Gastrocnemius medialis (tissue), 4 donors: ENCODE results near the gene CST7. TPM values are rescaled to one million over a fixed set of nuclear protein-coding genes. Genes with fewer than 3 reads are reported as not detected.

Source experiments
- ATAC-seq, 2 donors: fragments of 150-250 bp; one replicate each; pipeline ENCODE4 v1.9.1; 2016
- DNase-seq, 2 donors: peaks; one replicate each; pipeline ENCODE4 v3.0.0-alpha.2; 2019
- H3K27ac ChIP-seq, 4 donors: fragments of 200-600 bp; sonication (generic); 1 replicate in 1 of 4; 2 replicates in 3 of 4; pipeline ENCODE4 v1.5.1; 2016 to 2018; ENCODE audit warnings: mild to moderate bottlenecking in 2 of 4, moderate library complexity in 1 of 4
- H3K27me3 ChIP-seq, 3 donors: fragments of 200-600 bp; sonication (generic) in 2 of 3; 1 replicate in 1 of 3; 2 replicates in 2 of 3; pipeline versions ENCODE4 v1.5.1 to v1.6.0; 2016 to 2019; ENCODE audit warnings: mild to moderate bottlenecking in 1 of 3, moderate library complexity in 1 of 3
- H3K36me3 ChIP-seq, 2 donors: fragments of 200-600 bp; sonication (generic) in 1 of 2; one replicate each; pipeline ENCODE4 v1.5.1; 2017 to 2018
- H3K4me1 ChIP-seq, 2 donors: fragments of 200-600 bp; sonication (generic) in 1 of 2; one replicate each; pipeline ENCODE4 v1.5.1; 2016 to 2017; ENCODE audit warnings: mild to moderate bottlenecking in 2 of 2
- H3K4me3 ChIP-seq, 4 donors: fragments of 200-600 bp; sonication (generic) in 3 of 4; 1 replicate in 1 of 4; 2 replicates in 3 of 4; pipeline ENCODE4 v1.5.1; 2016 to 2019; ENCODE audit warnings: mild to moderate bottlenecking in 2 of 4
- H3K9me3 ChIP-seq, 3 donors: fragments of 200-600 bp; sonication (generic) in 2 of 3; 1 replicate in 1 of 3; 2 replicates in 2 of 3; pipeline ENCODE4 v1.5.1; 2016 to 2019
- CTCF ChIP-seq, 5 experiments: fragments of 450-650 bp in 3 of 5; fragments of 200-600 bp in 2 of 5; sonication (generic) in 2 of 5; IDR thresholded peaks in 4 of 5; conservative IDR thresholded peaks in 1 of 5; 1 replicate in 4 of 5; 2 replicates in 1 of 5; pipeline ENCODE4 v1.5.1; 2016 to 2019; ENCODE audit warnings: antibody characterized with exemption in 5 of 5, mild to moderate bottlenecking in 3 of 5, moderate library complexity in 3 of 5
- POLR2A ChIP-seq, 2 donors: fragments of 450-650 bp; IDR thresholded peaks; one replicate each; pipeline ENCODE4 v1.6.1; 2017; ENCODE audit warnings: antibody characterized with exemption in 2 of 2, mild to moderate bottlenecking in 2 of 2, moderate library complexity in 2 of 2
- in situ Hi-C, 4 donors: fragments of 200-750 bp; cut with MboI; loops; one replicate each; pipeline versions ENCODE4 v1.15.0 to v1.8.0; 2017; ENCODE audit warnings: low sequenced_read_pairs in 4 of 4
- intact Hi-C: fragments of 100-400 bp; cut with DNase I; formaldehyde crosslinking; loops from one replicate; pipeline ENCODE4 v1.15.1; 2023; ENCODE audit warnings: low total_unique reads
- total RNA-seq, 4 donors: library from RNA; depleted of rRNA; stranded (reverse); fragments of >200 nt; gene quantifications; one replicate each; pipeline versions ENCODE4 v1.1.0 to v1.2.3, GENCODE V29; 2016

Gene CST7
- total RNA-seq, 4 donors from 2014 or later: 0.91 to 1.9 (median 1.0) TPM; not detected in 1

- Histone ChIP-seq H3K4me3 (no peak overlapping the region), H3K4me1 (no peaks in the 10 kb centered on the region), H3K27me3 (no peaks in the 10 kb centered on the region), H3K27ac (no peak overlapping the region), H3K9me3 (no peaks in the 10 kb centered on the region), H3K36me3 (peaks cover 0 to 27% of the 10 kb centered on the region in 2 donors)
- no peak for TF ChIP-seq POLR2A (IDR thresholded peaks at IDR 0.05)
- no peak for TF ChIP-seq CTCF (IDR thresholded peaks at IDR 0.05 in 4 of 5, conservative IDR thresholded peaks at IDR 0.05 in 1 of 5)
- intact Hi-C loops: no loop called here
- in situ Hi-C loops: no loop called here
- DNase-seq: no peak
- no peak for ATAC-seq
Measured at GRCh38 chr20:24956001-24956841, 7.2 kb downstream of the CST7 start.

- no peaks in the 10 kb centered on the region for H3K27me3 ChIP-seq
- no peak for ATAC-seq
- H3K36me3 ChIP-seq: peaks cover 0 to 33% of the 10 kb centered on the region in 2 donors
- H3K4me3 ChIP-seq: no peak overlapping the region
- no peaks in the 10 kb centered on the region for H3K4me1 ChIP-seq
- intact Hi-C loops (no loop called here), in situ Hi-C loops (no loop called here)
- TF ChIP-seq POLR2A (IDR thresholded peaks at IDR 0.05) (no peak), CTCF (IDR thresholded peaks at IDR 0.05 in 4 of 5, conservative IDR thresholded peaks at IDR 0.05 in 1 of 5) (no peak)
- H3K9me3 ChIP-seq: no peaks in the 10 kb centered on the region
- no peak for DNase-seq
- H3K27ac ChIP-seq: no peak overlapping the region
Measured at GRCh38 chr20:24957326-24958016, 8.4 kb downstream of the CST7 start.

DNA sequence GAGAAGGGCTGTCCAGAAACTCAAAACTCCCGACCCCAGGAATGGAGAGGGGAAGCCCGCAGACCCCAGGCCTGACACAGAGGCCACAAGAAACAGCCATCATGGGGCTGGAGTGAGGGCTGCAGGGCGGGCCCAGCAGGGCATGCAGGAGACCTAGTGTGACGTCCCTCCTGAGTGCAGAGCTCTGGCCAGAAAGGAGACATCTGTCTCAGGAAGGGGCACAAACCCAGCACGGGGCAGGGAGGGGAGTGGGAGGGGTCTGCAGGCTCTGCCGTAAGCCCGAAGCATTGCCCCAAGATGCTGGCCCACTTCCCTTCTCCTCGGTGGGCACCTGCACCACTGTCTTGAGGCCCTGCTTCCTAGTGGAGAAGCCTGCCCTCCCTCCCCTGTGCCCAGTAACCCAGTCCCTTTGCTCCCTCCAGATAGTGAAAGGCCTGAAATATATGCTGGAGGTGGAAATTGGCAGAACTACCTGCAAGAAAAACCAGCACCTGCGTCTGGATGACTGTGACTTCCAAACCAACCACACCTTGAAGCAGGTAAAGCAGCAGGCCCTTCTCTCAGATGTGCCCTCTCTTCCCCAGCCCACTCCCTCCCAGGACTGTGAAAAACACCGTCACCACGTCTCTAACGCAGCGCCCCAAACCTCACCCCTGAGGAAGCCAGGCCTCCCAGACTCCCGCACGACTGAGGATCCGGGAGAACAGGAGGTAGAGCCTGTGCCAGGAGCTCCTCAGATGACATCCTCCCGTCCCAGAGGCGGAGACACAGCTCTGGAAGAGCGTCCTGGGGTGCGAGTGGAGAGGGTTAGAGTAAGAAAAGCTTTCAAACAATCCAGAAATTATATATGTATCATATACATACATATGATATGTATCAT, 9.7 kb downstream of the CST7 start:
- ATAC-seq (no peak), DNase-seq (no peak)
- in situ Hi-C loops: no loop called here
- Histone ChIP-seq H3K4me3 (no peak overlapping the region), H3K4me1 (no peaks in the 10 kb centered on the region), H3K27ac (no peak overlapping the region), H3K27me3 (no peaks in the 10 kb centered on the region), H3K36me3 (peaks cover 0 to 46% of the 10 kb centered on the region in 2 donors), H3K9me3 (no peaks in the 10 kb centered on the region)
- TF ChIP-seq CTCF (IDR thresholded peaks at IDR 0.05 in 4 of 5, conservative IDR thresholded peaks at IDR 0.05 in 1 of 5) (no peak), POLR2A (IDR thresholded peaks at IDR 0.05) (no peak)
- intact Hi-C loops: no loop called here

DNA sequence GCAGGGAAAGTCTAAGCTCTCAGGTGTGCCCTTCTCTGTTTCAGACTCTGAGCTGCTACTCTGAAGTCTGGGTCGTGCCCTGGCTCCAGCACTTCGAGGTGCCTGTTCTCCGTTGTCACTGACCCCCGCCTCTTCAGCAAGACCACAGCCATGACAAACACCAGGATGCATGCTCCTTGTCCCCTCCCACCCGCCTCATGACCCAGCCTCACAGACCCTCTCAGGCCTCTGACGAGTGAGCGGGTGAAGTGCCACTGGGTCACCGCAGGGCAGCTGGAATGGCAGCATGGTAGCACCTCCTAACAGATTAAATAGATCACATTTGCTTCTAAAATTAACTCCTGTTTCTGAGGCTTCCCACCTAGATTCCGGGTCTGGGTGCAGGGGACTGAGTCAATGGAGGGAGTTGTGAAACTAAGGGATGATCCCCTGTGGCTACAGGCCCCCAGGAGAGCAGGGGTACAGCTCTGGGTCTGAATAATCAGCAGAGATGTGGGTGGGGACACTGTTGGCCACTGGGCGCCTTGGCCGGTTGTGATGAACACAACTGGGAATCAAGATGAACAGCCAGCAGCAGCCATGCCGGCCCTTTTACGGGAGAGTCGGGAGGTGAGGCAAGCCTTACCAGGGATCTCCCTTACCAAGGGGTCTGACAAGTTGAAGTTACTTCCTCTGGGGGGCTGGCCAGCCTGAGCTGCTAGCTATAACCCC, 10.7 kb downstream of the CST7 start:
- H3K27me3 ChIP-seq: no peaks in the 10 kb centered on the region
- TF ChIP-seq CTCF (IDR thresholded peaks at IDR 0.05 in 4 of 5, conservative IDR thresholded peaks at IDR 0.05 in 1 of 5): no peak
- no peak for TF ChIP-seq POLR2A (IDR thresholded peaks at IDR 0.05)
- no peak overlapping the region for H3K4me3 ChIP-seq
- intact Hi-C loops (no loop called here), in situ Hi-C loops (no loop called here)
- H3K36me3 ChIP-seq: peaks cover 0 to 50% of the 10 kb centered on the region in 2 donors
- H3K27ac ChIP-seq: no peak overlapping the region
- ATAC-seq (no peak), DNase-seq (no peak)
- H3K9me3 ChIP-seq: no peaks in the 10 kb centered on the region
- no peaks in the 10 kb centered on the region for H3K4me1 ChIP-seq
